PFSK-1 (cell line): ENCODE results near the gene MGST1.

Source experiments
- FOXP2 ChIP-seq: optimal IDR thresholded peaks from 2 replicates; pipeline ENCODE3; 2011; ENCODE audit warnings: borderline replicate concordance, control low read depth, inconsistent platforms; ENCODE audit not compliant: insufficient read depth; ENCODE audit errors: extremely low read length, extremely low read depth
- POLR2AphosphoS5 ChIP-seq: IDR thresholded peaks from 2 replicates; pipeline ENCODE4 v1.6.1; 2012; ENCODE audit warnings: low read depth, mild to moderate bottlenecking, control low read depth, low read length, moderate library complexity
- SIN3A ChIP-seq: IDR thresholded peaks from 2 replicates; pipeline ENCODE4 v1.6.1; 2012; ENCODE audit warnings: mild to moderate bottlenecking, low read length, moderate library complexity, borderline replicate concordance; ENCODE audit not compliant: insufficient read depth
- TAF1 ChIP-seq: IDR thresholded peaks from 2 replicates; pipeline ENCODE4 v1.6.1; 2012; ENCODE audit warnings: low read length, control low read depth, borderline replicate concordance; ENCODE audit not compliant: insufficient read depth
- TF ChIP-seq, protein P1 (sequence below), 2 experiments: IDR thresholded peaks; 2 replicates each; pipeline versions ENCODE4 v1.6.1 to v1.8.0; 2011 to 2012; ENCODE audit warnings: low read depth in 2 of 2, low read length in 2 of 2, control low read depth in 1 of 2, inconsistent platforms in 1 of 2, mild to moderate bottlenecking in 1 of 2, moderate library complexity in 1 of 2; ENCODE audit not compliant: insufficient read depth in 1 of 2

Gene MGST1

DNA sequence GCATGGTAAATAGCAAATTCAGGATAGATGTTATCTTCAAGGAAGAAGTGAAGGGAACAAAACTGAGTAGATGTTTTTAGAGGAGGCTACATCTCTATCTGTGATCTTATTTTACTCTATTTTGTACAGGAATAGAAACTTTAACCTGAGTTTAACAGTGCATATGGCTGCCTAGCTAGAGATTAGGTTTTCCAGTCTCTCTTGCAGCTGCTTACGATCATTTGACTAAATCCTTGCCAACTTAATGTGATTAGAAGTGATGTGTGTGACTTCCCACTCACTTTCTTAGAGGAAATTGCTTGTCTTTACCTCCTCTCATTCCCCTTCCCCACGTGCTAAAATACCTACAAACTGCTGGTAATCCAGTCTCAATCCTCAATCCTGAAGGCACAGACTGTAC lies 43.5 kb upstream of the MGST1 start:
- no peak for TF ChIP-seq SIN3A
- TF ChIP-seq TAF1: no peak
- no peak for TF ChIP-seq POLR2AphosphoS5
- TF ChIP-seq, protein P1, sequence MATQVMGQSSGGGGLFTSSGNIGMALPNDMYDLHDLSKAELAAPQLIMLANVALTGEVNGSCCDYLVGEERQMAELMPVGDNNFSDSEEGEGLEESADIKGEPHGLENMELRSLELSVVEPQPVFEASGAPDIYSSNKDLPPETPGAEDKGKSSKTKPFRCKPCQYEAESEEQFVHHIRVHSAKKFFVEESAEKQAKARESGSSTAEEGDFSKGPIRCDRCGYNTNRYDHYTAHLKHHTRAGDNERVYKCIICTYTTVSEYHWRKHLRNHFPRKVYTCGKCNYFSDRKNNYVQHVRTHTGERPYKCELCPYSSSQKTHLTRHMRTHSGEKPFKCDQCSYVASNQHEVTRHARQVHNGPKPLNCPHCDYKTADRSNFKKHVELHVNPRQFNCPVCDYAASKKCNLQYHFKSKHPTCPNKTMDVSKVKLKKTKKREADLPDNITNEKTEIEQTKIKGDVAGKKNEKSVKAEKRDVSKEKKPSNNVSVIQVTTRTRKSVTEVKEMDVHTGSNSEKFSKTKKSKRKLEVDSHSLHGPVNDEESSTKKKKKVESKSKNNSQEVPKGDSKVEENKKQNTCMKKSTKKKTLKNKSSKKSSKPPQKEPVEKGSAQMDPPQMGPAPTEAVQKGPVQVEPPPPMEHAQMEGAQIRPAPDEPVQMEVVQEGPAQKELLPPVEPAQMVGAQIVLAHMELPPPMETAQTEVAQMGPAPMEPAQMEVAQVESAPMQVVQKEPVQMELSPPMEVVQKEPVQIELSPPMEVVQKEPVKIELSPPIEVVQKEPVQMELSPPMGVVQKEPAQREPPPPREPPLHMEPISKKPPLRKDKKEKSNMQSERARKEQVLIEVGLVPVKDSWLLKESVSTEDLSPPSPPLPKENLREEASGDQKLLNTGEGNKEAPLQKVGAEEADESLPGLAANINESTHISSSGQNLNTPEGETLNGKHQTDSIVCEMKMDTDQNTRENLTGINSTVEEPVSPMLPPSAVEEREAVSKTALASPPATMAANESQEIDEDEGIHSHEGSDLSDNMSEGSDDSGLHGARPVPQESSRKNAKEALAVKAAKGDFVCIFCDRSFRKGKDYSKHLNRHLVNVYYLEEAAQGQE (IDR thresholded peaks at IDR 0.05; ENCODE audit: insufficient read depth in 1 of 2, low read depth in 2 of 2, low read length in 2 of 2): no peak
- TF ChIP-seq FOXP2: no peak

DNA sequence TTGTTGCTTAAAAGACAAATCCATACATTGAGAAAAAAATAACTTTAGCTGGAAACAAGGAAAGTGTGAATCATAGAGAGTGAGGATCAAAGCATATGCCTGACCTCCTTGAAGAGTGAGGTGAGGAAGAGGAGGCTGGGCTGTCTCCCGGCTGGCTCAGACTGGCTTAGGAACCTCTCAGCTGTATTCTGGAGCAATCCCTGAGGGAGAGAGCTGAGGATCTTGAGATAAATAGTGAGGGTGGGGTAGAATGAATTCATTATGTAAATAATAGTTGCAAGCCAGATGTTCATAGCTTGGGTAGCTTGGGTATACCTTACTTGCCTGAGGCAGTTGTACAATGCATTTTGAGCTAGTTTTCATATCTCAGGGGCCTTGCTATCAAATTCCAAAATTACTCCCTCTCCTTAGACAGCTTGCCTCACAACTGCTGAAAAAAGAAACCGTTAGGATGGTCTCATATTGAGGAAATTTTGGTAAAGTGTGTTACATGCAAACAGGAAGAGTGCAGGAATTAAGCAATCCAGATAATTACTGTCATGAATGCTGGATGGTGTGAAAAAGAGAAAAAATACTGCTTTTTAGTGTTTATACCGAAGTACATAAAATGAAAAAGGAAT lies 39.5 kb upstream of the MGST1 start:
- no peak for TF ChIP-seq TAF1
- no peak for TF ChIP-seq SIN3A
- no peak for TF ChIP-seq POLR2AphosphoS5
- TF ChIP-seq, protein P1 (IDR thresholded peaks at IDR 0.05; ENCODE audit: insufficient read depth in 1 of 2, low read depth in 2 of 2, low read length in 2 of 2): no peak
- no peak for TF ChIP-seq FOXP2

DNA sequence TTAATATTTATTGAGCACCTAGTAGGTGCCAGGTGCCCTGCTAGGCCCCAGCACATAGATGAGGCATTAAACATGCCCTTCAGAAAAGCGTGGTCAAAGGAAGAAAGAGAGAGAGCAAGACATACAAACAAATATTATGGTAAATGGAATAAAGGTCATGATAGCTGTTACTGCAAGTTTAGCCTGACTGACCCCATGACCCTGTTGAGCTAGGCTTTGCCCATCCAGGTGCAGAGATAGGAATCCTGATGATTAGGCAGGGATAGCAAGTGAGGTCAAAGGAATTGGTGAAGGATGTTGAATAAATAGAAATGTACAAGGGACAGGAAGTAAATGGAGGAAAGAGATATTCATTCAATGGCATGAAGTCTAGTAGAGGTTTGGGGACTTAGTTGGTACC lies 36.5 kb upstream of the MGST1 start:
- no peak for TF ChIP-seq SIN3A
- TF ChIP-seq POLR2AphosphoS5: no peak
- TF ChIP-seq TAF1: no peak
- TF ChIP-seq, protein P1 (IDR thresholded peaks at IDR 0.05; ENCODE audit: insufficient read depth in 1 of 2, low read depth in 2 of 2, low read length in 2 of 2): no peak
- TF ChIP-seq FOXP2: no peak

- TF ChIP-seq FOXP2 (no peak), TAF1 (no peak), SIN3A (no peak), POLR2AphosphoS5 (no peak)
- TF ChIP-seq, protein P1 (IDR thresholded peaks at IDR 0.05; ENCODE audit: insufficient read depth in 1 of 2, low read depth in 2 of 2, low read length in 2 of 2): no peak
These were observed 24.4 kb upstream of the MGST1 start for GRCh38 chr12:16323010-16323409.
